GM21381 (cell line): ENCODE results near the gene SDSL.

Experiments used
- ATAC-seq: cut with Tn5 transposase; IDR thresholded peaks from one replicate; pipeline ENCODE4 v1.9.1; 2021; ENCODE audit warnings: mild to moderate bottlenecking, moderate library complexity; ENCODE audit not compliant: unreplicated experiment

SDSL gene

GRCh38 chr12:113418213-113418879 is 3.8 kb upstream of the SDSL start:
- no peak for ATAC-seq

GRCh38 chr12:113420996-113421595 is 1.1 kb upstream of the SDSL start:
- ATAC-seq = no peak

GRCh38 chr12:113422886-113423669 is 898 bp downstream of the SDSL start:
- ATAC-seq = no peak

- ATAC-seq = no peak
Measured at GRCh38 chr12:113424456-113424855, 2.3 kb downstream of the SDSL start.

- ATAC-seq = no peak
Measured at GRCh38 chr12:113424915-113425823, 3.0 kb downstream of the SDSL start.

GRCh38 chr12:113425960-113426453 is 3.8 kb downstream of the SDSL start:
- no peak for ATAC-seq

GRCh38 chr12:113427882-113428281 is 5.7 kb downstream of the SDSL start:
- ATAC-seq = no peak

GRCh38 chr12:113428482-113428881 is 6.3 kb downstream of the SDSL start:
- ATAC-seq = no peak

GRCh38 chr12:113432986-113433385 is 10.8 kb downstream of the SDSL start:
- ATAC-seq = no peak

GRCh38 chr12:113435367-113435766 is 13.2 kb downstream of the SDSL start:
- no peak for ATAC-seq

- ATAC-seq = no peak
Measured at GRCh38 chr12:113436586-113436985, 14.4 kb downstream of the SDSL start.

- ATAC-seq = no peak
Measured at GRCh38 chr12:113436993-113437728, 15.0 kb downstream of the SDSL start.

GRCh38 chr12:113437729-113438100 is 15.5 kb downstream of the SDSL start:
- ATAC-seq = no peak

- ATAC-seq = no peak
Measured at GRCh38 chr12:113438523-113439300, 16.5 kb downstream of the SDSL start.

- ATAC-seq = no peak
Measured at GRCh38 chr12:113439301-113439597, 17.1 kb downstream of the SDSL start.

GRCh38 chr12:113439606-113440030 is 17.4 kb downstream of the SDSL start:
- no peak for ATAC-seq

- no peak for ATAC-seq
Measured at GRCh38 chr12:113440336-113440735, 18.2 kb downstream of the SDSL start.

- ATAC-seq = no peak
Measured at GRCh38 chr12:113440947-113441782, 19.0 kb downstream of the SDSL start.
